K562 (cell line): ENCODE results near the gene NUFIP1. TPM values are rescaled to one million over a fixed set of nuclear protein-coding genes. Genes with fewer than 3 reads are reported as not detected.
A peak's percentile ranks its signal among the peaks of the same experiment; 100 is the strongest.

ENCODE experiments used
- ATF2 ChIP-seq: sonication (generic); formaldehyde crosslinking; IDR thresholded peaks from 2 replicates; pipeline ENCODE4 v1.8.1; 2022; ENCODE audit warnings: missing genetic modification reagents
- BCL6 ChIP-seq: fragments of 250-450 bp; sonication (Bioruptor Pico); IDR thresholded peaks from 2 replicates; pipeline ENCODE4 v1.4.0; 2020
- CBX2 ChIP-seq: fragments of 200-600 bp; sonication (generic); IDR thresholded peaks from one replicate; pipeline ENCODE4 v1.6.1; 2012; ENCODE audit warnings: mild to moderate bottlenecking, low read length, inconsistent platforms; ENCODE audit not compliant: insufficient read depth, poor library complexity, severe bottlenecking
- ELK3 ChIP-seq: fragments of 450-650 bp; formaldehyde crosslinking; IDR thresholded peaks from 2 replicates; pipeline ENCODE4 v1.4.0; 2020; ENCODE audit warnings: mild to moderate bottlenecking
- FOXK1 ChIP-seq: sonication (generic); formaldehyde crosslinking; IDR thresholded peaks from 2 replicates; pipeline ENCODE4 v1.8.0; 2022; ENCODE audit warnings: missing genetic modification reagents, mild to moderate bottlenecking, borderline replicate concordance
- FUS ChIP-seq: fragments of 200-400 bp; formaldehyde crosslinking; optimal IDR thresholded peaks from 2 replicates; pipeline ENCODE3; 2017; ENCODE audit warnings: low read depth, low read length
- GABPB2 ChIP-seq: fragments of 250-450 bp; sonication (Bioruptor Pico); conservative IDR thresholded peaks from 2 replicates; pipeline ENCODE4 v1.5.1; 2021; ENCODE audit warnings: mild to moderate bottlenecking
- IRF2 ChIP-seq: sonication (generic); formaldehyde crosslinking; IDR thresholded peaks from 2 replicates; pipeline ENCODE4 v1.8.1; 2022; ENCODE audit warnings: mild to moderate bottlenecking, missing genetic modification reagents
- KAT7 ChIP-seq: sonication (generic); formaldehyde crosslinking; IDR thresholded peaks from 2 replicates; pipeline ENCODE4 v1.8.0; 2022; ENCODE audit warnings: missing genetic modification reagents, mild to moderate bottlenecking, borderline replicate concordance
- PHF21A ChIP-seq: fragments of 450-650 bp; IDR thresholded peaks from 2 replicates; pipeline ENCODE4 v1.6.1; 2017; ENCODE audit warnings: low read depth, borderline replicate concordance
- SP1 ChIP-seq: sonication (generic); formaldehyde crosslinking; IDR thresholded peaks from 2 replicates; pipeline ENCODE4 v1.8.1; 2022; ENCODE audit warnings: mild to moderate bottlenecking, missing genetic modification reagents
- TEAD1 ChIP-seq, 2 experiments: fragments of 450-650 bp in 1 of 2; sonication (generic) in 1 of 2; formaldehyde crosslinking; IDR thresholded peaks; 2 replicates each; pipeline versions ENCODE4 v1.4.0 to v1.8.0; 2020 to 2022; ENCODE audit warnings: mild to moderate bottlenecking in 2 of 2, missing genetic modification reagents in 1 of 2
- ZBTB26 ChIP-seq: fragments of 450-650 bp; formaldehyde crosslinking; IDR thresholded peaks from 2 replicates; pipeline ENCODE4 v1.4.0; 2022; ENCODE audit warnings: missing genetic modification characterization
- ZNF431 ChIP-seq: sonication (generic); formaldehyde crosslinking; IDR thresholded peaks from 2 replicates; pipeline ENCODE4 v1.8.0; 2022; ENCODE audit warnings: mild to moderate bottlenecking, missing genetic modification reagents
- ZNF76 ChIP-seq: fragments of 250-450 bp; sonication (Bioruptor Pico); IDR thresholded peaks from 2 replicates; pipeline ENCODE4 v1.4.0; 2020; ENCODE audit warnings: mild to moderate bottlenecking, moderate library complexity, borderline replicate concordance
- polyA plus RNA-seq, 8 experiments: library from polyadenylated mRNA; depleted of rRNA in 4 of 8; stranded (reverse) in 5 of 8; unstranded in 3 of 8; fragments of >200 nt; fragmentation: Nextera tagmentation in 2 of 8; fragmentation: Illumina TruSeq in 1 of 8; extraction: Ambion mirVana in 2 of 8; extraction: Trizol in 1 of 8; gene quantifications; 2 replicates each; pipeline versions ENCODE4 v1.2.1 to v1.2.3, GENCODE V29; 2011 to 2014; ENCODE audit warnings: inconsistent platforms in 1 of 8, missing spikeins in 1 of 8
- total RNA-seq, 7 experiments: library from RNA; depleted of rRNA in 6 of 7; stranded (reverse); fragments of >200 nt in 6 of 7; fragmentation: Illumina TruSeq in 2 of 7; extraction: Trizol in 2 of 7; gene quantifications; 2 replicates each; pipeline versions ENCODE4 v1.2.1 to v1.2.3, GENCODE V29; 2011 to 2021; ENCODE audit warnings: low replicate concordance in 1 of 7
- TF ChIP-seq, protein P1 (sequence below): sonication (generic); formaldehyde crosslinking; IDR thresholded peaks from 2 replicates; pipeline ENCODE4 v1.8.0; 2022; ENCODE audit warnings: missing genetic modification reagents, mild to moderate bottlenecking, moderate library complexity, borderline replicate concordance
- TF ChIP-seq, protein P2 (sequence below): sonication (generic); formaldehyde crosslinking; IDR thresholded peaks from 2 replicates; pipeline ENCODE4 v1.8.1; 2023; ENCODE audit warnings: missing genetic modification reagents, mild to moderate bottlenecking, borderline replicate concordance

Gene NUFIP1
- total and polyA plus RNA-seq, 9 of the 15 experiments (the other 6 are each of a cell fraction or from before 2014, with no cell fraction given): 2.6 to 9.7 (median 4.1) TPM

GRCh38 chr13:44989071-44989889 lies at the start of gene NUFIP1, which contains the start of gene GPALPP1 (continued):
- peak; percentile 20; the same call in 1 of the 2 replicates for TF ChIP-seq SP1 (CRISPR knock-in tag)
- TF ChIP-seq ZNF431 (CRISPR knock-in tag): no peak
- no peak for TF ChIP-seq PHF21A
- TF ChIP-seq, protein P1, sequence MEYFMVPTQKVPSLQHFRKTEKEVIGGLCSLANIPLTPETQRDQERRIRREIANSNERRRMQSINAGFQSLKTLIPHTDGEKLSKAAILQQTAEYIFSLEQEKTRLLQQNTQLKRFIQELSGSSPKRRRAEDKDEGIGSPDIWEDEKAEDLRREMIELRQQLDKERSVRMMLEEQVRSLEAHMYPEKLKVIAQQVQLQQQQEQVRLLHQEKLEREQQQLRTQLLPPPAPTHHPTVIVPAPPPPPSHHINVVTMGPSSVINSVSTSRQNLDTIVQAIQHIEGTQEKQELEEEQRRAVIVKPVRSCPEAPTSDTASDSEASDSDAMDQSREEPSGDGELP (CRISPR knock-in tag): peak; percentile 57; the same call in 1 of the 2 replicates
- 0 out of 2 replicates have a peak, but pooled peaks have one; percentile 27 for TF ChIP-seq FOXK1 (CRISPR knock-in tag)
- TF ChIP-seq BCL6 (CRISPR knock-in tag): no peak
- TF ChIP-seq ATF2 (CRISPR knock-in tag): no peak
- no peak for TF ChIP-seq ELK3 (CRISPR knock-in tag)
- TF ChIP-seq, protein P2, sequence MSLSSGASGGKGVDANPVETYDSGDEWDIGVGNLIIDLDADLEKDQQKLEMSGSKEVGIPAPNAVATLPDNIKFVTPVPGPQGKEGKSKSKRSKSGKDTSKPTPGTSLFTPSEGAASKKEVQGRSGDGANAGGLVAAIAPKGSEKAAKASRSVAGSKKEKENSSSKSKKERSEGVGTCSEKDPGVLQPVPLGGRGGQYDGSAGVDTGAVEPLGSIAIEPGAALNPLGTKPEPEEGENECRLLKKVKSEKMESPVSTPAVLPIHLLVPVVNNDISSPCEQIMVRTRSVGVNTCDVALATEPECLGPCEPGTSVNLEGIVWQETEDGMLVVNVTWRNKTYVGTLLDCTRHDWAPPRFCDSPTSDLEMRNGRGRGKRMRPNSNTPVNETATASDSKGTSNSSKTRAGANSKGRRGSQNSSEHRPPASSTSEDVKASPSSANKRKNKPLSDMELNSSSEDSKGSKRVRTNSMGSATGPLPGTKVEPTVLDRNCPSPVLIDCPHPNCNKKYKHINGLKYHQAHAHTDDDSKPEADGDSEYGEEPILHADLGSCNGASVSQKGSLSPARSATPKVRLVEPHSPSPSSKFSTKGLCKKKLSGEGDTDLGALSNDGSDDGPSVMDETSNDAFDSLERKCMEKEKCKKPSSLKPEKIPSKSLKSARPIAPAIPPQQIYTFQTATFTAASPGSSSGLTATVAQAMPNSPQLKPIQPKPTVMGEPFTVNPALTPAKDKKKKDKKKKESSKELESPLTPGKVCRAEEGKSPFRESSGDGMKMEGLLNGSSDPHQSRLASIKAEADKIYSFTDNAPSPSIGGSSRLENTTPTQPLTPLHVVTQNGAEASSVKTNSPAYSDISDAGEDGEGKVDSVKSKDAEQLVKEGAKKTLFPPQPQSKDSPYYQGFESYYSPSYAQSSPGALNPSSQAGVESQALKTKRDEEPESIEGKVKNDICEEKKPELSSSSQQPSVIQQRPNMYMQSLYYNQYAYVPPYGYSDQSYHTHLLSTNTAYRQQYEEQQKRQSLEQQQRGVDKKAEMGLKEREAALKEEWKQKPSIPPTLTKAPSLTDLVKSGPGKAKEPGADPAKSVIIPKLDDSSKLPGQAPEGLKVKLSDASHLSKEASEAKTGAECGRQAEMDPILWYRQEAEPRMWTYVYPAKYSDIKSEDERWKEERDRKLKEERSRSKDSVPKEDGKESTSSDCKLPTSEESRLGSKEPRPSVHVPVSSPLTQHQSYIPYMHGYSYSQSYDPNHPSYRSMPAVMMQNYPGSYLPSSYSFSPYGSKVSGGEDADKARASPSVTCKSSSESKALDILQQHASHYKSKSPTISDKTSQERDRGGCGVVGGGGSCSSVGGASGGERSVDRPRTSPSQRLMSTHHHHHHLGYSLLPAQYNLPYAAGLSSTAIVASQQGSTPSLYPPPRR (CRISPR knock-in tag): no peak
- TF ChIP-seq GABPB2: no peak
- 0 out of 4 replicates have a peak, but pooled peaks of 1 of the 2 experiments have one; percentile 26 for TF ChIP-seq TEAD1 (CRISPR knock-in tag; IDR thresholded peaks at IDR 0.05)
- TF ChIP-seq ZBTB26 (CRISPR knock-in tag): no peak
- no peak for TF ChIP-seq IRF2 (CRISPR knock-in tag)
- TF ChIP-seq FUS: no peak
- TF ChIP-seq ZNF76 (CRISPR knock-in tag): no peak
- TF ChIP-seq CBX2: no peak
- no peak for TF ChIP-seq KAT7 (CRISPR knock-in tag)
